Panc1 (cell line): Measurements from ENCODE around the gene OSBP2. TPM values are rescaled to one million over a fixed set of nuclear protein-coding genes. Genes with fewer than 3 reads are reported as not detected.

ENCODE experiments used
- ATAC-seq: fragments of 200-7000 bp; cut with Tn5 transposase; 2 replicates; pipeline ENCODE4 v1.9.1; 2020; ENCODE audit warnings: mild to moderate bottlenecking, moderate library complexity
- BruUV-seq: library from RNA; stranded (reverse); fragments of 400-500 nt; replicated peaks from 2 replicates; lab custom pipeline; 2021; lab: Mats Ljungman, UMichigan
- CTCF ChIA-PET: fragments of 300-600 bp; sonication (Branson Sonifier 250); formaldehyde crosslinking; loops from one replicate; lab custom pipeline; 2022; ENCODE audit warnings: antibody characterized with exemption; lab: Charles Lee
- POLR2A ChIA-PET: fragments of 300-600 bp; sonication (Branson Sonifier 250); formaldehyde crosslinking; loops from one replicate; lab custom pipeline; 2022; ENCODE audit warnings: antibody characterized with exemption; lab: Charles Lee
- DNase-seq: peaks from one replicate; pipeline ENCODE4 v3.0.0-alpha.2; 2010; ENCODE audit warnings: low read depth, low spot score
- H3K27ac ChIP-seq: 2 replicates; pipeline ENCODE4 v1.5.1; 2011; ENCODE audit warnings: mild to moderate bottlenecking, low read length, inconsistent platforms
- H3K27me3 ChIP-seq: fragments of 200-500 bp; sonication (Bioruptor generic); 2 replicates; pipeline ENCODE4 v1.6.0; 2014; ENCODE audit warnings: low read length, inconsistent platforms; ENCODE audit not compliant: control insufficient read depth, insufficient read depth
- H3K36me3 ChIP-seq: fragments of 200-500 bp; sonication (Bioruptor generic); 2 replicates; pipeline ENCODE4 v1.5.1; 2014; ENCODE audit warnings: inconsistent platforms, mild to moderate bottlenecking, low read length, moderate library complexity; ENCODE audit not compliant: control insufficient read depth, insufficient read depth
- H3K4me1 ChIP-seq: 2 replicates; pipeline ENCODE4 v1.5.1; 2011; ENCODE audit warnings: inconsistent platforms, mild to moderate bottlenecking, low read length, moderate library complexity; ENCODE audit not compliant: control insufficient read depth, insufficient read depth
- H3K4me3 ChIP-seq, 2 experiments: 2 replicates each; pipeline ENCODE4 v1.5.1; 2011 to 2012; ENCODE audit warnings: low read depth in 2 of 2, low read length in 2 of 2, mild to moderate bottlenecking in 2 of 2, inconsistent platforms in 1 of 2, moderate library complexity in 1 of 2
- H3K9me3 ChIP-seq: fragments of 200-500 bp; sonication (Bioruptor generic); 2 replicates; pipeline ENCODE4 v1.5.1; 2014; ENCODE audit warnings: low read depth, mild to moderate bottlenecking, inconsistent platforms, low read length, moderate library complexity; ENCODE audit not compliant: control insufficient read depth, insufficient read depth
- POLR2AphosphoS5 ChIP-seq: IDR thresholded peaks from 2 replicates; pipeline ENCODE4 v1.6.1; 2012; ENCODE audit warnings: mild to moderate bottlenecking, low read depth, low read length, moderate library complexity
- SIN3A ChIP-seq: IDR thresholded peaks from 2 replicates; pipeline ENCODE4 v1.6.1; 2012; ENCODE audit warnings: low read depth, mild to moderate bottlenecking, low read length, moderate library complexity, borderline replicate concordance; ENCODE audit not compliant: insufficient read depth
- TCF7L2 ChIP-seq: IDR thresholded peaks from 2 replicates; pipeline ENCODE4 v1.6.1; 2011; ENCODE audit warnings: mild to moderate bottlenecking, low read depth, low read length, inconsistent platforms
- in situ Hi-C: cut with HindIII; loops from 2 replicates; pipeline ENCODE4 v1.10.0; 2016; ENCODE audit warnings: low sequenced_read_pairs, low pct_unique_long_range_greater_than_20kb
- intact Hi-C: fragments of 100-400 bp; cut with micrococcal nuclease; formaldehyde crosslinking; loops from one replicate; pipeline ENCODE4 v1.10.0; 2022; ENCODE audit not compliant: unreplicated experiment
- total RNA-seq: library from RNA; stranded (reverse); gene quantifications from one replicate; pipeline ENCODE4 v1.2.1, GENCODE V29; 2021; ENCODE audit not compliant: unreplicated experiment
- TF ChIP-seq, protein P1 (sequence below), 2 experiments: IDR thresholded peaks; 2 replicates each; pipeline ENCODE4 v1.6.1; 2011 to 2012; ENCODE audit warnings: low read depth in 2 of 2, control low read depth in 1 of 2, low read length in 1 of 2, mild to moderate bottlenecking in 1 of 2, moderate library complexity in 1 of 2; ENCODE audit not compliant: insufficient read depth in 1 of 2
- TF ChIP-seq, protein P2 (sequence below): fragments of 450-650 bp; IDR thresholded peaks from 2 replicates; pipeline ENCODE4 v1.5.1; 2017; ENCODE audit warnings: mild to moderate bottlenecking

OSBP2 gene
- total RNA-seq, 1 experiment from 2014 or later: 4.7 TPM

- DNase-seq (no peak), ATAC-seq (no peak)
- intact Hi-C loops: no loop called here
- POLR2A ChIA-PET: no interaction called here
- BruUV-seq: no TSS peak
- in situ Hi-C loops: no loop called here
- no peaks in the 10 kb centered on the region for H3K4me1 ChIP-seq
- CTCF ChIA-PET: no interaction called here
- TF ChIP-seq, protein P1, sequence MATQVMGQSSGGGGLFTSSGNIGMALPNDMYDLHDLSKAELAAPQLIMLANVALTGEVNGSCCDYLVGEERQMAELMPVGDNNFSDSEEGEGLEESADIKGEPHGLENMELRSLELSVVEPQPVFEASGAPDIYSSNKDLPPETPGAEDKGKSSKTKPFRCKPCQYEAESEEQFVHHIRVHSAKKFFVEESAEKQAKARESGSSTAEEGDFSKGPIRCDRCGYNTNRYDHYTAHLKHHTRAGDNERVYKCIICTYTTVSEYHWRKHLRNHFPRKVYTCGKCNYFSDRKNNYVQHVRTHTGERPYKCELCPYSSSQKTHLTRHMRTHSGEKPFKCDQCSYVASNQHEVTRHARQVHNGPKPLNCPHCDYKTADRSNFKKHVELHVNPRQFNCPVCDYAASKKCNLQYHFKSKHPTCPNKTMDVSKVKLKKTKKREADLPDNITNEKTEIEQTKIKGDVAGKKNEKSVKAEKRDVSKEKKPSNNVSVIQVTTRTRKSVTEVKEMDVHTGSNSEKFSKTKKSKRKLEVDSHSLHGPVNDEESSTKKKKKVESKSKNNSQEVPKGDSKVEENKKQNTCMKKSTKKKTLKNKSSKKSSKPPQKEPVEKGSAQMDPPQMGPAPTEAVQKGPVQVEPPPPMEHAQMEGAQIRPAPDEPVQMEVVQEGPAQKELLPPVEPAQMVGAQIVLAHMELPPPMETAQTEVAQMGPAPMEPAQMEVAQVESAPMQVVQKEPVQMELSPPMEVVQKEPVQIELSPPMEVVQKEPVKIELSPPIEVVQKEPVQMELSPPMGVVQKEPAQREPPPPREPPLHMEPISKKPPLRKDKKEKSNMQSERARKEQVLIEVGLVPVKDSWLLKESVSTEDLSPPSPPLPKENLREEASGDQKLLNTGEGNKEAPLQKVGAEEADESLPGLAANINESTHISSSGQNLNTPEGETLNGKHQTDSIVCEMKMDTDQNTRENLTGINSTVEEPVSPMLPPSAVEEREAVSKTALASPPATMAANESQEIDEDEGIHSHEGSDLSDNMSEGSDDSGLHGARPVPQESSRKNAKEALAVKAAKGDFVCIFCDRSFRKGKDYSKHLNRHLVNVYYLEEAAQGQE (IDR thresholded peaks at IDR 0.05; ENCODE audit: insufficient read depth in 1 of 2, low read depth in 2 of 2, low read length in 1 of 2): no peak
- TF ChIP-seq SIN3A (no peak), POLR2AphosphoS5 (no peak), TCF7L2 (no peak)
- TF ChIP-seq, protein P2, sequence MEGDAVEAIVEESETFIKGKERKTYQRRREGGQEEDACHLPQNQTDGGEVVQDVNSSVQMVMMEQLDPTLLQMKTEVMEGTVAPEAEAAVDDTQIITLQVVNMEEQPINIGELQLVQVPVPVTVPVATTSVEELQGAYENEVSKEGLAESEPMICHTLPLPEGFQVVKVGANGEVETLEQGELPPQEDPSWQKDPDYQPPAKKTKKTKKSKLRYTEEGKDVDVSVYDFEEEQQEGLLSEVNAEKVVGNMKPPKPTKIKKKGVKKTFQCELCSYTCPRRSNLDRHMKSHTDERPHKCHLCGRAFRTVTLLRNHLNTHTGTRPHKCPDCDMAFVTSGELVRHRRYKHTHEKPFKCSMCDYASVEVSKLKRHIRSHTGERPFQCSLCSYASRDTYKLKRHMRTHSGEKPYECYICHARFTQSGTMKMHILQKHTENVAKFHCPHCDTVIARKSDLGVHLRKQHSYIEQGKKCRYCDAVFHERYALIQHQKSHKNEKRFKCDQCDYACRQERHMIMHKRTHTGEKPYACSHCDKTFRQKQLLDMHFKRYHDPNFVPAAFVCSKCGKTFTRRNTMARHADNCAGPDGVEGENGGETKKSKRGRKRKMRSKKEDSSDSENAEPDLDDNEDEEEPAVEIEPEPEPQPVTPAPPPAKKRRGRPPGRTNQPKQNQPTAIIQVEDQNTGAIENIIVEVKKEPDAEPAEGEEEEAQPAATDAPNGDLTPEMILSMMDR: no peak
- no peaks in the 10 kb centered on the region for H3K27me3 ChIP-seq
- no peak overlapping the region for H3K27ac ChIP-seq
- no peak overlapping the region for H3K4me3 ChIP-seq
- no peaks in the 10 kb centered on the region for H3K9me3 ChIP-seq
- no peaks in the 10 kb centered on the region for H3K36me3 ChIP-seq
Measured at GRCh38 chr22:30781271-30781875, 86.7 kb downstream of the OSBP2 start.

DNA sequence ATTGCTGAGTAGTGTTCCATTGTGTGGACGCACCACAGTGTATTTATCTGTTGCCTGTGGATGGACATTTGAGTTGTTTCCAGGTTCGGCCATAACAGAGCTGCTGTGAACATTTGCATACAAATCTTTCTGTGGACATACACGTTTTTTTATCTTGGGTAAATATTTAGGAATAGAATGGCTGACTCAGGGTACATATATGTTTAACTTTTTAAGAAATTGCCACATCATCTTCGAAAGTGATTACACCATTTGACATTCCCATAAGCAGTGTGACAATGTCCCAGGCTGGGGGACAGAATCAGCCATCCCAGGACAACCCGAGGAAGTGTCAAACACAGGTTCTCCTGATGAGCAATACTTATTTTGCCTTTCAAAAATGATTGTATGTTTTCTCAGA lies 87.9 kb downstream of the OSBP2 start:
- in situ Hi-C loops: no loop called here
- H3K36me3 ChIP-seq: no peaks in the 10 kb centered on the region
- H3K4me1 ChIP-seq: no peaks in the 10 kb centered on the region
- no peak overlapping the region for H3K27ac ChIP-seq
- H3K4me3 ChIP-seq: no peak overlapping the region
- intact Hi-C loops: no loop called here
- POLR2A ChIA-PET: no interaction called here
- CTCF ChIA-PET: no interaction called here
- no peaks in the 10 kb centered on the region for H3K27me3 ChIP-seq
- no peak for DNase-seq
- BruUV-seq: no TSS peak
- H3K9me3 ChIP-seq: no peaks in the 10 kb centered on the region
- TF ChIP-seq, protein P2: no peak
- TF ChIP-seq POLR2AphosphoS5: no peak
- TF ChIP-seq, protein P1 (IDR thresholded peaks at IDR 0.05; ENCODE audit: insufficient read depth in 1 of 2, low read depth in 2 of 2, low read length in 1 of 2): no peak
- no peak for TF ChIP-seq TCF7L2
- TF ChIP-seq SIN3A: no peak
- ATAC-seq: no peak
